VCaP (cell line): ENCODE results near the gene MUC6.
A peak's percentile ranks its signal among the peaks of the same experiment; 100 is the strongest.

Source experiments
- H3K27ac ChIP-seq: fragments of 450-650 bp; 2 replicates; pipeline ENCODE4 v1.5.1; 2017
- TF ChIP-seq, protein P1 (sequence below): fragments of 450-650 bp; conservative IDR thresholded peaks from 2 replicates; pipeline ENCODE4 v1.5.1; 2017; ENCODE audit warnings: mild to moderate bottlenecking, moderate library complexity

The MUC6 gene, protein sequence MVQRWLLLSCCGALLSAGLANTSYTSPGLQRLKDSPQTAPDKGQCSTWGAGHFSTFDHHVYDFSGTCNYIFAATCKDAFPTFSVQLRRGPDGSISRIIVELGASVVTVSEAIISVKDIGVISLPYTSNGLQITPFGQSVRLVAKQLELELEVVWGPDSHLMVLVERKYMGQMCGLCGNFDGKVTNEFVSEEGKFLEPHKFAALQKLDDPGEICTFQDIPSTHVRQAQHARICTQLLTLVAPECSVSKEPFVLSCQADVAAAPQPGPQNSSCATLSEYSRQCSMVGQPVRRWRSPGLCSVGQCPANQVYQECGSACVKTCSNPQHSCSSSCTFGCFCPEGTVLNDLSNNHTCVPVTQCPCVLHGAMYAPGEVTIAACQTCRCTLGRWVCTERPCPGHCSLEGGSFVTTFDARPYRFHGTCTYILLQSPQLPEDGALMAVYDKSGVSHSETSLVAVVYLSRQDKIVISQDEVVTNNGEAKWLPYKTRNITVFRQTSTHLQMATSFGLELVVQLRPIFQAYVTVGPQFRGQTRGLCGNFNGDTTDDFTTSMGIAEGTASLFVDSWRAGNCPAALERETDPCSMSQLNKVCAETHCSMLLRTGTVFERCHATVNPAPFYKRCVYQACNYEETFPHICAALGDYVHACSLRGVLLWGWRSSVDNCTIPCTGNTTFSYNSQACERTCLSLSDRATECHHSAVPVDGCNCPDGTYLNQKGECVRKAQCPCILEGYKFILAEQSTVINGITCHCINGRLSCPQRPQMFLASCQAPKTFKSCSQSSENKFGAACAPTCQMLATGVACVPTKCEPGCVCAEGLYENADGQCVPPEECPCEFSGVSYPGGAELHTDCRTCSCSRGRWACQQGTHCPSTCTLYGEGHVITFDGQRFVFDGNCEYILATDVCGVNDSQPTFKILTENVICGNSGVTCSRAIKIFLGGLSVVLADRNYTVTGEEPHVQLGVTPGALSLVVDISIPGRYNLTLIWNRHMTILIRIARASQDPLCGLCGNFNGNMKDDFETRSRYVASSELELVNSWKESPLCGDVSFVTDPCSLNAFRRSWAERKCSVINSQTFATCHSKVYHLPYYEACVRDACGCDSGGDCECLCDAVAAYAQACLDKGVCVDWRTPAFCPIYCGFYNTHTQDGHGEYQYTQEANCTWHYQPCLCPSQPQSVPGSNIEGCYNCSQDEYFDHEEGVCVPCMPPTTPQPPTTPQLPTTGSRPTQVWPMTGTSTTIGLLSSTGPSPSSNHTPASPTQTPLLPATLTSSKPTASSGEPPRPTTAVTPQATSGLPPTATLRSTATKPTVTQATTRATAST (N-terminal part only)

DNA sequence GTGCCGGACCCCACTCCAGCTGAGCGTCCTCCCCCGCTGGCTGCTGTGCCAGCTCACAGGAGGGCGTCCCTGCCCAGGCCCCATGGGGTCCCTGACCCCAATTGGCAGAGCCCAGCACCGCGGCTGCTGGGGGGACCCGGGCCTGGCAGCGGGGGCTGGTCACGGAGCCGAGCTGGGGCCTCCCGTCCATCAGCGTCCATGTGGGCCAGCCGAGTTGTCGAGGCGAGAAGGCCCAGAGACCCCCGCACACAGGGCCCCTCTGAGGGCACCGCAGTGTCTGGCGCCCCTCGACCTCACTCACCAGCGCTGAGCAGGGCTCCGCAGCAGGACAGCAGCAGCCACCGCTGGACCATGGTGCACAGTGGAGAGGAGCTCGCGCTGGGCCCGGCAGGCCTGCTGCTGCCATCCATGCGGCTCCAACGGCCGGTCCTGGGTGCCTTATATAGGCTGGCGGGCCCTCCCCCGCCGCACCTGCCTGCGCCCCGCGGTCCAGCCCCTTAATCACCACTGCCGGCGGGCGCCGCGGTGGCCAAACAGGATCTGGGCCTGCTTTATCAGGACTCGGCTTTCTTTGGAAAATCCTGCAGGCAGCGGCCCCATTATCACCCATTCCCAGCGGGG lies at the start of gene MUC6:
Gene MUC6, minus strand, starts transcription at position 416 of the 621 bp plus-strand sequence. Its CDS starts 63 bp downstream, at position 353.
- TF ChIP-seq, protein P1, sequence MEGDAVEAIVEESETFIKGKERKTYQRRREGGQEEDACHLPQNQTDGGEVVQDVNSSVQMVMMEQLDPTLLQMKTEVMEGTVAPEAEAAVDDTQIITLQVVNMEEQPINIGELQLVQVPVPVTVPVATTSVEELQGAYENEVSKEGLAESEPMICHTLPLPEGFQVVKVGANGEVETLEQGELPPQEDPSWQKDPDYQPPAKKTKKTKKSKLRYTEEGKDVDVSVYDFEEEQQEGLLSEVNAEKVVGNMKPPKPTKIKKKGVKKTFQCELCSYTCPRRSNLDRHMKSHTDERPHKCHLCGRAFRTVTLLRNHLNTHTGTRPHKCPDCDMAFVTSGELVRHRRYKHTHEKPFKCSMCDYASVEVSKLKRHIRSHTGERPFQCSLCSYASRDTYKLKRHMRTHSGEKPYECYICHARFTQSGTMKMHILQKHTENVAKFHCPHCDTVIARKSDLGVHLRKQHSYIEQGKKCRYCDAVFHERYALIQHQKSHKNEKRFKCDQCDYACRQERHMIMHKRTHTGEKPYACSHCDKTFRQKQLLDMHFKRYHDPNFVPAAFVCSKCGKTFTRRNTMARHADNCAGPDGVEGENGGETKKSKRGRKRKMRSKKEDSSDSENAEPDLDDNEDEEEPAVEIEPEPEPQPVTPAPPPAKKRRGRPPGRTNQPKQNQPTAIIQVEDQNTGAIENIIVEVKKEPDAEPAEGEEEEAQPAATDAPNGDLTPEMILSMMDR = no peak
- H3K27ac ChIP-seq = no peak within 1 kb of the TSS

DNA sequence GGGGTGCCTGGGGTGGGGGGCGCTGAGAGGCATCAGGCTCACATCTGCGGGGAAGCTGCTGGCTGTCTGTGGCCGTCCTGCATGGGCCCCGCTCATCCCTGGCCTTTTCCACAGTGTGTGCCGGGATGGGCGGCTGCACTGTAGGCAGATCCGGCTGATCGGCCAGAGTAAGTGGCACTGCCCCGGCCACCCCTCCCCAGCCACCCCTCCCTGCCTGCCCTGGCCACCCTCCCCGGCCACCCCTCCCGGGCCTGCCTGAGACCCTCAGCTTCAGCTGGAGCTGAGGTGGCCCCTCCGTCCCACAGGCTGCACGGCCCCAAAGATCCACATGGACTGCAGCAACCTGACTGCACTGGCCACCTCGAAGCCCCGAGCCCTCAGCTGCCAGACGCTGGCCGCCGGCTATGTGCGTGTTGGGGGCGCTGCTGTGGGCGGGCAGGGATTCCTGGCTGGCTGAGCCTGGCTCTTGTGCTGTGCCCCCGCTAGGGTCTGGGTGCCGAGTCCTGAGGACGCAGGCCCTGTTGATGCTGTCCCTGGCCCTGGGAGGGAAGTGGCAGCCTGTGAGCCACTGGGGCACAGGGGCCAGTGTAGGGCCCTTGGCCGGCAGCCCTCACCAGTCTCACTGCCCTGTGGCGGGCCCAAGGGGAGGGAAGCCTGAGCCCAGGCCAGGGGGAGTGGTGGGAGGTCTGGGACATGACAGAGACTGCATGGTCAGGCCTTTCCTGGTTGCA lies 49.1 kb upstream of the MUC6 start:
- TF ChIP-seq, protein P1 = no peak
- H3K27ac ChIP-seq = no peak overlapping the region

DNA sequence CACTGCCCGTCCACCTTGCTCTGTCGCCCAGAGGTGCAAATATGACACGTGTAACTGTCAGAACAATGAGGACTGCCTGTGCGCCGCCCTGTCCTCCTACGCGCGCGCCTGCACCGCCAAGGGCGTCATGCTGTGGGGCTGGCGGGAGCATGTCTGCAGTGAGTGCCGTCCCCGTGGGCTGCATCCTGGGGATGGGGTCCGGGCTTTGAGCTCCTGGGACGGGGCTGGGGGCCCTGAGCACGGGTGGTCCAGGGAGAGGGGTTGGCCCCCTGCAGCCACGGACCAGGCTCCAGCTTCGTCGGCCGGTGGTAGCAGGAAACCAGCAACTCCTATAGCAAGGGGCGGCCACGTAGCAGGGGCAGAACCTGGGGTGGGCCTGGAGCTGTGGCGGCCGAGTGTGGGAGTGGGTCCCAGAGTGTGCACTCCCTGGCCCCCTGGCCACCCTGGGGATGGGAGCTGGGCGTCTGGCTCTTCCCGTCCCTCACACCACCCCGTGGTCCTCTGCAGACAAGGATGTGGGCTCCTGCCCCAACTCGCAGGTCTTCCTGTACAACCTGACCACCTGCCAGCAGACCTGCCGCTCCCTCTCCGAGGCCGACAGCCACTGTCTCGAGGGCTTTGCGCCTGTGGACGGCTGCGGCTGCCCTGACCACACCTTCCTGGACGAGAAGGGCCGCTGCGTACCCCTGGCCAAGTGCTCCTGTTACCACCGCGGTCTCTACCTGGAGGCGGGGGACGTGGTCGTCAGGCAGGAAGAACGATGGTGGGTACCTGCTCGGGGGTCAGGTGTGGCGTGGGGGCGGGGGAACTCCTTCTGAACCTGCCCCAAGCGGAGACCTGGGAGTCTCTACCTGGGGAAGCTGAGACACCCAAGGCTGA lies 48.3 kb upstream of the MUC6 start:
- TF ChIP-seq, protein P1 = no peak
- no peak overlapping the region for H3K27ac ChIP-seq

DNA sequence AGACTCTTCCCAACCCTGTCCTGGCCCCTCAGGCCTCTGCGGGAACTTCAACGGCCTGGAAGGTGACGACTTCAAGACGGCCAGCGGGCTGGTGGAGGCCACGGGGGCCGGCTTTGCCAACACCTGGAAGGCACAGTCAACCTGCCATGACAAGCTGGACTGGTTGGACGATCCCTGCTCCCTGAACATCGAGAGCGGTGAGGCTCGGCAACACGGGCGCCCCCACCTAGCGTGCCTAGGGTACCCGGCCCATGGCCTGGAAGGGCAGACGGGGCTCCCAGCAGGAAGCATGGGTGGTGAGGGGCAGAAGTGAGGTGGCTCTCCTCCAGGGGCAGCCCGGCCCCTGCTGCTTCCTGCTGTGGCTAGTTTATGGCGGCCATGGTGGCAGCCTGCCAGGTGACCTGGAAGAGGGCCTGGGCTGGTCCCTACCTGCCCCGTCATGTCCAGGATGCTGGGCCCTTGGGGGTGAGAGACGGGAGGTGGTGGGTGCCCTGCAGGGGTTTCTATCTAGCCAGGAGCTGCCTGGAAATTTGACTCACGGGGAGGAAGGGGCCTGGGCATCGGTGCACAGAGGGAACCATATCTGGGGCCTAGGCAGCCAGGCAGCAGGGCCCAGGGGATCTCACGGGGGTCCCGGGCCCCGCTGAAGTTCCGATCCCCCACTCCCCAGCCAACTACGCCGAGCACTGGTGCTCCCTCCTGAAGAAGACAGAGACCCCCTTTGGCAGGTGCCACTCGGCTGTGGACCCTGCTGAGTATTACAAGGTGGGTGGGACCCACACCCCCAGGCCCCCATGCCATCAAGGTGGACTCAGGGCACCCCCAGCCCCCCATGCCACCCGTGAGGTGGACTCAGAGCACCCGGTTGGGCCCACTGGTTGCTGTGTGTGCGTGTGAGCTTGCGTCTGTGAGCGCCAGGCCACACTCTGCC lies 47.4 kb upstream of the MUC6 start:
- H3K27ac ChIP-seq = peak overlapping the region; percentile 37; the same call in 1 of the 2 replicates
- TF ChIP-seq, protein P1 = no peak

DNA sequence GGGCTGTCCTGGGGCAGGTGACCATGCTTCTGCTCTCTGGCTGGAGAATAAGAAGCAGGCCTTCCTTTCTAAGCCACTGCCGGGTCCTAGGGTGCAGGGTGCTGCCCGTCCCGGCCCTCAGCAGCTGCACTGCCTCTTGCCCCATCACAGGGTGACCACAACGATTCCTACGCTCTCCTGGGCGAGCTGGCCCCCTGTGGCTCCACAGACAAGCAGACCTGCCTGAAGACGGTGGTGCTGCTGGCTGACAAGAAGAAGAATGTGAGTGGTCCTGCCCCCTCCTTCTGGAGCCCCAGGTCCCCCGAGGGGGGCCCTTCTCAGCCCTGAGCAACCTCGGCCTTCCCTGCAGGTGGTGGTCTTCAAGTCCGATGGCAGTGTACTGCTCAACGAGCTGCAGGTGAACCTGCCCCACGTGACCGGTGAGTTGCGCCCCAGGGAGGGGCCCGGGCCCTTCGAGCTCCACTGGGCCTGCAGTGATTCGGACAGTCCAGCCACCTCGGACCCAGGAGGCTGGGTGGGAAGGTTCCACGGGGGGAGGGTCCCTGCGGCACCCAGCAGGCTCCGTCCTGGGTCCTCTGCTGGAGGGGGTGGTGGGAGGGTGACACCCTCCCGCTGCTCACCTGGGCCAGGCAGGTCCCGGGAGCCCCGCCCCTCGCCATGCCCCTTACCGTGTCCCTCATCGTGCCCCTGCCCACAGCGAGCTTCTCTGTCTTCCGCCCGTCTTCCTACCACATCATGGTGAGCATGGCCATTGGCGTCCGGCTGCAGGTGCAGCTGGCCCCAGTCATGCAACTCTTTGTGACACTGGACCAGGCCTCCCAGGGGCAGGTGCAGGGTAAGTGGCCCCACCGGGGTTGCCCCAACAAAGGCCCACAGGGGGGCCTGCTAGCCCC lies 46.5 kb upstream of the MUC6 start:
- H3K27ac ChIP-seq = peak overlapping the region; percentile 37; the same call in 1 of the 2 replicates
- TF ChIP-seq, protein P1 = no peak
